Nephron progenitor cell (in vitro differentiated cells): ENCODE measurements around the gene NANOS3.

Experiments
- DNase-seq: peaks from one replicate; pipeline ENCODE4 v3.0.0; 2021
- H3K27ac Mint-ChIP-seq: 2 replicates; pipeline ENCODE4 v1.8.0; 2021; ENCODE audit warnings: mild to moderate bottlenecking, moderate library complexity, mixed read lengths
- H3K27me3 Mint-ChIP-seq: 2 replicates; pipeline ENCODE4 v1.8.0; 2021; ENCODE audit warnings: mild to moderate bottlenecking, low read depth, mixed read lengths; ENCODE audit not compliant: poor library complexity
- H3K36me3 Mint-ChIP-seq: 2 replicates; pipeline ENCODE4 v1.8.0; 2021; ENCODE audit warnings: low read depth, mixed read lengths
- H3K4me1 Mint-ChIP-seq: 2 replicates; pipeline ENCODE4 v1.8.0; 2021; ENCODE audit warnings: mixed read lengths
- H3K4me3 Mint-ChIP-seq: 2 replicates; pipeline ENCODE4 v1.8.0; 2021; ENCODE audit warnings: mild to moderate bottlenecking, moderate library complexity, mixed read lengths
- H3K9me3 Mint-ChIP-seq: 2 replicates; pipeline ENCODE4 v1.8.0; 2021; ENCODE audit warnings: mild to moderate bottlenecking, moderate library complexity, mixed read lengths
- CTCF ChIP-seq: fragments of 200-600 bp; sonication (generic); IDR thresholded peaks from 2 replicates; pipeline ENCODE4 v1.5.0; 2021; ENCODE audit warnings: antibody characterized with exemption

NANOS3 gene

GRCh38 chr19:13906910-13907309 lies 30.0 kb downstream of the NANOS3 start:
- Mint-ChIP-seq H3K9me3 (peaks cover 3% of the 10 kb centered on the region), H3K4me3 (peak overlapping the region; percentile 86), H3K27ac (no peak overlapping the region), H3K27me3 (no peaks in the 10 kb centered on the region), H3K4me1 (peaks cover 11% of the 10 kb centered on the region), H3K36me3 (peaks cover 8% of the 10 kb centered on the region)
- TF ChIP-seq CTCF: no peak
- no peak for DNase-seq

- no peak overlapping the region for H3K27ac Mint-ChIP-seq
- no peaks in the 10 kb centered on the region for H3K27me3 Mint-ChIP-seq
- peak overlapping the region; percentile 36 for H3K4me3 Mint-ChIP-seq
- TF ChIP-seq CTCF: no peak
- no peak for DNase-seq
- peaks cover 3% of the 10 kb centered on the region for H3K9me3 Mint-ChIP-seq
- H3K36me3 Mint-ChIP-seq: peaks cover 16% of the 10 kb centered on the region
- H3K4me1 Mint-ChIP-seq: peaks cover 11% of the 10 kb centered on the region
Observed at GRCh38 chr19:13908674-13909073, 31.7 kb downstream of the NANOS3 start.

- DNase-seq: no peak
- Mint-ChIP-seq H3K36me3 (peaks cover 16% of the 10 kb centered on the region), H3K27ac (no peak overlapping the region), H3K4me3 (no peak overlapping the region), H3K9me3 (peaks cover 3% of the 10 kb centered on the region), H3K27me3 (peaks cover under 1% of the 10 kb centered on the region), H3K4me1 (peaks cover 11% of the 10 kb centered on the region)
- TF ChIP-seq CTCF: no peak
Observed at GRCh38 chr19:13909430-13909829, 32.5 kb downstream of the NANOS3 start.

GRCh38 chr19:13913352-13913751 lies 36.4 kb downstream of the NANOS3 start:
- H3K9me3 Mint-ChIP-seq: no peaks in the 10 kb centered on the region
- H3K27ac Mint-ChIP-seq: no peak overlapping the region
- no peaks in the 10 kb centered on the region for H3K4me1 Mint-ChIP-seq
- H3K27me3 Mint-ChIP-seq: peaks cover 3% of the 10 kb centered on the region
- TF ChIP-seq CTCF: no peak
- no peak for DNase-seq
- H3K36me3 Mint-ChIP-seq: peaks cover 20% of the 10 kb centered on the region
- H3K4me3 Mint-ChIP-seq: no peak overlapping the region

- Mint-ChIP-seq H3K27me3 (peaks cover 3% of the 10 kb centered on the region), H3K4me3 (no peak overlapping the region), H3K9me3 (no peaks in the 10 kb centered on the region), H3K27ac (no peak overlapping the region), H3K36me3 (peaks cover 23% of the 10 kb centered on the region), H3K4me1 (no peaks in the 10 kb centered on the region)
- no peak for TF ChIP-seq CTCF
- DNase-seq: no peak
Observed at GRCh38 chr19:13914777-13915176, 37.8 kb downstream of the NANOS3 start.

GRCh38 chr19:13917888-13918406 lies 41.0 kb downstream of the NANOS3 start:
- H3K27ac Mint-ChIP-seq: no peak overlapping the region
- no peak for DNase-seq
- peaks cover 46% of the 10 kb centered on the region for H3K36me3 Mint-ChIP-seq
- H3K27me3 Mint-ChIP-seq: peaks cover 3% of the 10 kb centered on the region
- peaks cover 13% of the 10 kb centered on the region for H3K9me3 Mint-ChIP-seq
- H3K4me1 Mint-ChIP-seq: no peaks in the 10 kb centered on the region
- no peak overlapping the region for H3K4me3 Mint-ChIP-seq
- TF ChIP-seq CTCF: no peak
